Dendritic cell treated with granulocyte-macrophage colony-stimulating factor and Interleukin-4, amounts not matched to agents 40 ng/mL and 50 ng/mL, for 4 days (primary cell): Measurements from ENCODE around the gene TTC28.
"Not testable (repeated sequence)": the region's sequence is repeated elsewhere in the genome, so short reads cannot be mapped to it uniquely, and the experiment has no call there.

Experiments
- H3K27ac Mint-ChIP-seq: one replicate; pipeline ENCODE4 v1.8.0; 2022; ENCODE audit warnings: mild to moderate bottlenecking, mixed read lengths
- H3K27me3 Mint-ChIP-seq: one replicate; pipeline ENCODE4 v1.8.0; 2022; ENCODE audit warnings: mild to moderate bottlenecking, mixed read lengths
- H3K36me3 Mint-ChIP-seq: one replicate; pipeline ENCODE4 v1.8.0; 2022; ENCODE audit warnings: low read depth, mixed read lengths
- H3K4me1 Mint-ChIP-seq: one replicate; pipeline ENCODE4 v1.8.0; 2022; ENCODE audit warnings: low read depth, mixed read lengths
- H3K4me3 Mint-ChIP-seq: one replicate; pipeline ENCODE4 v1.8.0; 2022; ENCODE audit warnings: mild to moderate bottlenecking, moderate library complexity, mixed read lengths
- H3K9me3 Mint-ChIP-seq: one replicate; pipeline ENCODE4 v1.8.0; 2022; ENCODE audit warnings: mixed read lengths
- intact Hi-C: fragments of 100-400 bp; cut with micrococcal nuclease; formaldehyde crosslinking; loops from one replicate; pipeline ENCODE4 v1.15.0; 2022

Gene TTC28

DNA sequence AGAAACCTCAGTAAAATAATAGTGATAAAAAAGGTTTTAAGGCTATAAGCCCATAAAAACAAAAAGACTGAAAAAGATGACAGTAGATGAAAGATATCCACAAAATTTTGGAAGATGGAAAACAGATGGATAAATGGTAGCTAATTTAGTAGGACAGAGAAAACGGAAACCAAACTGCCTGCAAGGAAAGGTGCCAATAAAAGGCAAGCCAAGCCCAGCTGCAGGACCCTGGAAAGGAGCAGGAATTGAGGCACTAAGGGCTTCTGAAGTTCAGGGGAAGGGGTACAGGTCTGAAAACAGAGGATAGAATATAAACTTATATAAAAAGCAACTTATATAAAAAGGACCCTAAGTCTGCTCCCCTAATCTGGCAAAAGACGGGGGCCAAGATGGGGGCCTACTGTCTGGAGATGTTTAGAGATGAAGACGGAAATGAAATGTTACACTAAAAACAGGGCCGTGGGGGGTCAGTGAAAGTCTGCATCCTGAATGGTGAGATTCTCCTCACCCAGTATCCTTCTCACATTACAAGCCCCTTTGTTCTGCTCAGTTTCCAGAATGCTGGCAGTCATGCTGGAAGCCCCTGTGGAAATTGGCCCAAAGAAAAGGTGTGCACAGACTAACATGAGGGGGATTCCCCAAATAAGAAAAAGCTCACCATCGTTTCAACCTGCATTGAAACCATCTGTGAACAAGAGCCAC lies 491.3 kb downstream of the TTC28 start:
- Mint-ChIP-seq H3K9me3 (peaks cover 11% of the 10 kb centered on the region), H3K27ac (no peak overlapping the region), H3K4me3 (no peak overlapping the region), H3K27me3 (no peaks in the 10 kb centered on the region), H3K36me3 (no peaks in the 10 kb centered on the region), H3K4me1 (no peaks in the 10 kb centered on the region)
- intact Hi-C loops = no loop called here

DNA sequence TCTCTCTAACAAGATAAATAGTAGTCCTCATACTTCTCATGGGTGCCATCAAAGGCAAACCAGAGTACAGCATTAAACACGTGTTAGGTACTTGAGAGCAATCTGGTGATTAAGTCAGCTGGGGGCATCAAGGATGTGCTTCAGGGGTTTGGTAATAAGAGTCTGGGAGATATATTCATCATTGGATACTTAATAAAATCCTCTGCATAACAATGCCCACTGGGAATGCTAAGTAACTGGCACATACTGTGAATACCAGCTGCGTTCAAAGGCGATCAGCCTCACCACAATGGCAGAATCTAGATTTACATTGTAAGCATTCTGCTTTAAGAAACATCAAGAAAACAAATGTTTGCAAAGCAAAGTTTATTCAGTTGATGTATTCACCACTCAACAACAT lies 492.0 kb downstream of the TTC28 start:
- intact Hi-C loops = no loop called here
- H3K27me3 Mint-ChIP-seq = no peaks in the 10 kb centered on the region
- H3K4me1 Mint-ChIP-seq = no peaks in the 10 kb centered on the region
- H3K9me3 Mint-ChIP-seq = peaks cover 6% of the 10 kb centered on the region
- no peak overlapping the region for H3K27ac Mint-ChIP-seq
- H3K4me3 Mint-ChIP-seq = no peak overlapping the region
- no peaks in the 10 kb centered on the region for H3K36me3 Mint-ChIP-seq

DNA sequence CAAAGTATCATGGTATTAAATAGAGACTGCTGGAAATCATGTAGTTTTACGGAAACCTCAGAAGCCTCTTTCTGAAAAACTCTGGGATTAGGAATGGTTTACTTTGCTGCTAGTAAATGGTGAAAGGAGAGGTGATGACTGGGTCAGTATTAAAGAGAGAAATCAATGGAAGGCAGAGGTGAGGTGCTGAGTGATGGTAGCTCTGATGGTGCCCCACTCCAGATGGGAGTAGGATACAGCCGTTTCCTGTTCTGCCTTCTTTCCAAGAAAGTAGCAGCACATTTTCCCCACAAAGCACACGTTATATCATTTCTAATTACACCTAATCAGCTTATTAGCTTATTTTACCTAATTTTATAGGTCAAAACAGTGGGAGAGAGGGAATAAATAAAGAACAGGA lies 493.0 kb downstream of the TTC28 start:
- no peak overlapping the region for H3K27ac Mint-ChIP-seq
- H3K36me3 Mint-ChIP-seq = no peaks in the 10 kb centered on the region
- no peaks in the 10 kb centered on the region for H3K4me1 Mint-ChIP-seq
- H3K9me3 Mint-ChIP-seq = no peaks in the 10 kb centered on the region
- H3K27me3 Mint-ChIP-seq = no peaks in the 10 kb centered on the region
- intact Hi-C loops = no loop called here
- H3K4me3 Mint-ChIP-seq = no peak overlapping the region

DNA sequence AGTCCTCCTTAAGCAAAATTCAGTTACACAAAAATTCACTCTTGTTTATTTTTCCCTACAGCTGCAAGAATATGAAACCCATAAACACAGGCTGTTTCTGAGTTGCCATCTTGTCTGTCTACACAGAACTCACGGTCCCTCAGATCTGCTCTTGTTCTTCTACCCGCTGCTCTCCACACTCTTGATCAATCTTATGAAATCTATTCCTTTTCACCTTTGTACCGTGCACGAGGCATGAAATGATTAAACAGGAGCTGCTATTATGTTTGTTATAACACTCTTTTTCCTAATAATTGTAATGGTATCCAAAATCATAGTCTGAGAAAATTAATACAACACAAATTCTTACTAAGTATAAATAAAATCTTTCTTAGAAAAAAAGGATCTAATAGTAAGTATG lies 494.5 kb downstream of the TTC28 start:
- no peak overlapping the region for H3K27ac Mint-ChIP-seq
- no peaks in the 10 kb centered on the region for H3K9me3 Mint-ChIP-seq
- H3K4me3 Mint-ChIP-seq = no peak overlapping the region
- intact Hi-C loops = no loop called here
- H3K36me3 Mint-ChIP-seq = no peaks in the 10 kb centered on the region
- H3K27me3 Mint-ChIP-seq = no peaks in the 10 kb centered on the region
- no peaks in the 10 kb centered on the region for H3K4me1 Mint-ChIP-seq

DNA sequence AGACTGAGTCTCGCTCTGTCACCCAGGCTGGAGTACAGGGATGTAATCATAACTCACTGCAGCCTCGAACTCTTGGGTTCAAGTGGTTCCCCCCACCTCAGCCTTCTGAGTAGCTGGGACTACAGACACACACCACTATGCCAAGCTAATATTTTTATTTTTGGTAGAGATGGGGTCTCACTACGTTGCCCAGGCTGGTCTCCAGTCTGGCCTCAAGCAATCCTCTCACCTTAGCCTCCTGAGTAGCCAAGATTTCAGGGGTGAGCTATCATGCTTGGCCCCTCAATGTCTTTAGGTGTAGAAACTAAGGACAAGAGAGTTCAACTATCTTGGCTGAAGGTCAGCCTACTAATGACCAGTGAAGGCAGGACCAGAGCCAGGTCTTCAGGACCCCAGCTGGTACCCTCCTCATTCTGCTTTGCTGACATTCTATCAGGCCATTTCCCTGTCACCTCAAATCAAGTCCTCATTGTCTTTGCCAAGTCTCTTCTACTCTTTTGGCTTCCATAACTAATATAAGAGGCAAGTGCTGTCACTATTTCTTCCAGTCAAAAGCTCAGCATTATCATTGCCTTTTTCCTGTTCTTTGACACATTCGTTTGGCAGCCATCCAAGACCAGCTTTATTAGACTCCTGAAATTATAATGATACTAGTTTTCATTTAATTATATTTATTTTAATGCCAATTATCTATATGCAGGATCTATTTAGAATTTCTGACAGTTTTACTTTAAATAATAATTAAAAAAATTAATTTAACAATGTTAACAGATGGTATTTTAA lies 496.4 kb downstream of the TTC28 start:
- H3K4me1 Mint-ChIP-seq = no peaks in the 10 kb centered on the region
- no peak overlapping the region for H3K27ac Mint-ChIP-seq
- intact Hi-C loops = no loop called here
- no peak overlapping the region for H3K4me3 Mint-ChIP-seq
- H3K36me3 Mint-ChIP-seq = no peaks in the 10 kb centered on the region
- no peaks in the 10 kb centered on the region for H3K9me3 Mint-ChIP-seq
- H3K27me3 Mint-ChIP-seq = no peaks in the 10 kb centered on the region

DNA sequence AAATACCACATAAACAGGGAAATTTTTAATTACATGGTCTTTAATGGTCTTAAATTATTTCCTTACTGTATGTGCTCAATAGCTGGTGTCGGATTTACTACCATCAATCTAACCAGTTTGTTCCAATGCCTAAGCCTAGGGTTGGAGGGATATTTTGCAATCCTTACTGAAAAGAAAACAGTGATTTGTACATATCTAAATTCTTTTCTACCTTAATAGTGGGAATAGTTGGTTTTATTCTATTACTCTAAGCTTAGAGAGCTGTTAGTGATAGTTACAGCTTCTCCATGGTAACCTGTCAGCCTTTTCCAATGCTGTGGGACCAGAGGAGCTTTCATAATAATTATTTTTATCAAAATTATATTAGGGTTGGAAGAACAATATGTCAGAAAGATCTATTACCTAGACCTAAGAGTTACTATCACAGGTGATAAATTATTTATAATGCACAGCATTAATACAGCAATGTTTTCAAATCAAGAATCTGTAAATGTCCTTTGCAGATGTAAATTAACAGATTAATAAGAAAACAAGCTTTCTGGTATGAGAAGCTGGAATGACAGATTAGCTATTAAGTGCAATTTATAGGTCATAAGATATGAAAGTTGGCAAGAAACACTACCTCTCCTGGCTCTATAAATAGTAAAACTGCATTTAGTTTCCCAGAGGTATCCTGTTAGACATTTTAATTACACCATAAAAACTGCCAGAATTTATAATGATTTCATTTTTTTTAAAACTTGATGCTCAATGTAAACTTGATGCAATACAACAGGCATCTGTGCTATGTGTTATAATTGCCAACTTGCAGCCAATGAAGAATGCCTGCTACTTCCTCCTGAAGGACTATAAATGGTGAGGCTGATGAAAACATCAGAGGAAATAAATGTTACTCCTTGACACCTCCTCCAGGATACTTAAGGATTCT lies 498.6 kb downstream of the TTC28 start:
- H3K9me3 Mint-ChIP-seq = no peaks in the 10 kb centered on the region
- H3K27me3 Mint-ChIP-seq = no peaks in the 10 kb centered on the region
- H3K36me3 Mint-ChIP-seq = no peaks in the 10 kb centered on the region
- no peak overlapping the region for H3K27ac Mint-ChIP-seq
- intact Hi-C loops = no loop called here
- H3K4me1 Mint-ChIP-seq = no peaks in the 10 kb centered on the region
- H3K4me3 Mint-ChIP-seq = no peak overlapping the region

DNA sequence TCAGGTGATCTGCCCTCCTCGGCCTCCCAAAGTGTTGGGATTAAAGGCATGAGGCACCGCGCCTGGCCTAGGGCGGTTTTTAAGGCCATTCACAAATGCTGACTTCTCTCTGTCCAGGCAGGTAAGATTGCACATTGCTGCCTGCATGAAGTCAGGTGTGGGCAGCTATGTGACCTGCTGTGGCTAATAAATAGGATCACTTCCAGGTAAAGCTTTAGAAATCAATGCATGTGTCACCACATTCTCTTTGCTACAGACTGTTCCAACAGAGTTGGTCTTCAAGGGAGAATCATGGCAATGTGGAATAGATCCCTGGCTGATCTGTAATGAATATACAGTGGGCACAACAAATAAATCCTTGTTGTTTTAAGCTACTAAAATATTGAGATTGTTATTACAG lies 500.2 kb downstream of the TTC28 start:
- intact Hi-C loops = no loop called here
- H3K27me3 Mint-ChIP-seq = no peaks in the 10 kb centered on the region
- H3K9me3 Mint-ChIP-seq = no peaks in the 10 kb centered on the region
- H3K27ac Mint-ChIP-seq = no peak overlapping the region
- no peaks in the 10 kb centered on the region for H3K36me3 Mint-ChIP-seq
- no peaks in the 10 kb centered on the region for H3K4me1 Mint-ChIP-seq
- H3K4me3 Mint-ChIP-seq = no peak overlapping the region

DNA sequence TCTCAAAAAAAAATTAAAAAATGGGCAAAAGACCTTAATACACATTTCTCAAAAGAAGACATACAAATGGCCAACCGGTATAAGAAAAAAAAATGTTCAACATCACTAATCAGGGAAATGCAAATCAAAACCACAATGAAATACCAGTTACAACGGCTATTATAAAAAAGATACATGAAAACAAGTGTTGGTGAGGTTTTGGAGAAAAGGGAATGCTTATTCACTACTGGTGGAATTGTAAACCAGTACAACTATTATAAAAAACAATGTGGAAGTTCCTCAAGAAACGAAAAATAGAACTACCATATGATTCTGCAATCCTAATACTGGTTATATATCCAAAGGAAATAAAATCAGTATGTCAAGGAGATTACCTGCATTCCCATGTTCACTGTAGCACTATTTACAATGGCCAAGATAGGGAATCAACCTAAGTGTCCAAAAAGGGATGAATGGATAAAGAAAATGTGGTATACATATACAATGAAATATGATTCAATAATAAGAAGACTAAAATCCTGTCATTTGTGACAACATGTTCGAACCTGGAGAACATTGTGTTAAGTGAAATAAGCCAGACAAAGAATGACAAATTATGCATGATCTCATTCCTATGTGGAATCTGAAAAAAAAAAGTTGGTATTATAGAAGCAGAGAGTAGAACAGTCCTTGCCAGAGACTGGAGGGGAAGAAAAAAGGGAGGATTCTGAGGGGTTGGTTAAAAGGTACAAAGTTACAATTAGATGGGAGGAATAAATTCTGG lies 503.7 kb downstream of the TTC28 start:
- H3K27me3 Mint-ChIP-seq = no peaks in the 10 kb centered on the region
- H3K4me1 Mint-ChIP-seq = peaks cover 6% of the 10 kb centered on the region
- no peaks in the 10 kb centered on the region for H3K9me3 Mint-ChIP-seq
- H3K4me3 Mint-ChIP-seq = no peak overlapping the region
- H3K27ac Mint-ChIP-seq = no peak overlapping the region
- intact Hi-C loops = no loop called here
- no peaks in the 10 kb centered on the region for H3K36me3 Mint-ChIP-seq

DNA sequence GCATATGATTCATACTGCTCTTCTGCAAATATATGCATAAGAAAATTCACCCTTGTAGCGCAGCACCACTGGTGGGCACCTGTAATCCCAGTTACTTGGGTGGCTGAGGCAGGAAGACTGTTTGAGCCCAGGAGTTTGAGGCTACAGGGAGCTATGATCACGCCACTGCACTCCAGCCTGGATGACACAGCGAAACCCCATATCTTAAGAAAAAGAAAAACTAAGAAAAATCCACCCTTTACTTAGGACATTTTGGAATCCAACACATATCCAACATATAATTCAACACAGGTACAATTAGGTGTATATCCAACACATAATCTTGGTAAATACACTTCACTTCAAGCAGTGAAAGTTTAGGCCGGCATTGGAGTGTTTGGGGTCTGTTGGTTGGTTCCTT lies 505.1 kb downstream of the TTC28 start:
- no peak overlapping the region for H3K4me3 Mint-ChIP-seq
- H3K27ac Mint-ChIP-seq = no peak overlapping the region
- H3K36me3 Mint-ChIP-seq = no peaks in the 10 kb centered on the region
- H3K9me3 Mint-ChIP-seq = no peaks in the 10 kb centered on the region
- intact Hi-C loops = no loop called here
- H3K27me3 Mint-ChIP-seq = no peaks in the 10 kb centered on the region
- H3K4me1 Mint-ChIP-seq = peaks cover 6% of the 10 kb centered on the region

DNA sequence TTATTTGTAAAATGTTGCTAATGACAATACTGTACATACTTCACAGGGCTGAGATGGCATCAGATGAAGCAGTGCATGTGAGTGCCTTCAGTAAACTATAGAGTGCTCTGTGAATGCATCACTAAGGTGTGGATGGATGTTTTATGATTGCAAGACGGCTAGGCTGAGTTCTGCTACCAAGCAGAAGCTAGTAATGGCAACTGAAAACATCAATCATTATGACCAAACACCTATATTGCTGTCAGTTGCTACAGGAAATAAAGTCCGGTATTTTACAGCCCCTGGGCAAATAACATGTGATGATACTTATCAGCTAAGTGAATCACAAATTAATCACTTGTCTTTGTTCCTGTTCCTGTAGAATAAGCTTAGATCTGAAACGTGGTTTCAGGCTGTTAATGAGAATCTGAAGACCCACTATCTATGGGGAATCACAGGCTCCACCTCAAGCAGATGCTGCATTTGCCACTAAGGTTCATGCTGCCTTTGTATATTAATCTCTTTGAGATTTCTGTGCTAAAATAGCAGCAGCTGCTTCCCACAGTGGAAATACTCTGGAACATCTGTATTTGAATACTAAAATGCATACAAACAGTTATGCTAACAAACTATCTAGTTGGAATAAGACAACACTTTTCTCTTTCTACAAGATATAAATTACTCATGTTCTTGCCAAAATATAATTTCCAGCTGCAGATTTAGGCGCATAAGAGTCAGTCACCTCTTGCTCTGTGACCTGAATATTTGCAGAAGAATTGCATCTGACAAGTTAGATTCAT lies 506.6 kb downstream of the TTC28 start:
- Mint-ChIP-seq H3K9me3 (no peaks in the 10 kb centered on the region), H3K36me3 (no peaks in the 10 kb centered on the region), H3K27me3 (no peaks in the 10 kb centered on the region), H3K4me1 (peaks cover 6% of the 10 kb centered on the region), H3K27ac (no peak overlapping the region), H3K4me3 (no peak overlapping the region)
- intact Hi-C loops = no loop called here

DNA sequence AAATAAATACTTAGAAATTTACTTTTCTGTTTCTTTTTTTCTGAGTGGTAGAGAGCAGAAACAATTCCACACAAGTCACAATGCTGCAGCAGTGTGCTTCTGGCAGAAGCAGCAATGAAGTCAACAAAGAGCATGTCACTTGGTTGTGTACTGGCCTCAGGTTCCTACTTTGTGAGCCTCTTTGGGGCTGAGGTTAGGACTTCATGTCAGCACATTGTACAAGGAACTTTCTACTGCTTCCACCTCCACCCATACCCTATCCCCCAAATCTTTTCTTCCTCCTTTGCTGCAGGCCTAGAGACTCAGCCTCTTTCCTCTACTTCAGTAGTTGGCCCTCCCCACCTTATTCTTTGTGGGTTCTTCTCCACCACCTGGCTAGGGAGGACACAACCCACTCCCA lies 507.9 kb downstream of the TTC28 start:
- intact Hi-C loops = no loop called here

DNA sequence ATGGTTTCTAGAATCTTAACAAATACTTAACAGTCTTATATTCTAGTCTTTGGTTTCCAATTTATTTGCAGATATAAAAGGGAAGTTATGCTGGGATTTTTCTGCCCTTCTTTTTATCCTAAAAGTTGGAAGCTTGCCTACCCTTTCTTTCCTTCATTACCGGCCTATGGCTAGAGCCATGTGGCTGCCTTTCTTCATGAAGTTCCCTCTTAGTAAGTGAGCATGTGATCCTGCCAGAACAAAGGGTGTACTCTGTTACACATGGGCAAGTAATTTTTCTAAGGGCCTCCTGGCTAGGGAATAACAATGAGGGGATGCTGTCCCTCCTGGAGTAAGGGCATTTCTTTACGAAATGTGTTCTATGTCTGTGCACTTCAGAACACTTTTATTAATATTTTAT lies 508.5 kb downstream of the TTC28 start:
- no peaks in the 10 kb centered on the region for H3K9me3 Mint-ChIP-seq
- H3K4me3 Mint-ChIP-seq = no peak overlapping the region
- no peaks in the 10 kb centered on the region for H3K36me3 Mint-ChIP-seq
- H3K27me3 Mint-ChIP-seq = no peaks in the 10 kb centered on the region
- intact Hi-C loops = no loop called here
- no peak overlapping the region for H3K27ac Mint-ChIP-seq
- peaks cover 6% of the 10 kb centered on the region for H3K4me1 Mint-ChIP-seq

More for the DNA sequence above, 507.9 kb downstream of the TTC28 start:
- Mint-ChIP-seq H3K36me3 (no peaks in the 10 kb centered on the region), H3K4me1 (peaks cover 6% of the 10 kb centered on the region), H3K27me3 (no peaks in the 10 kb centered on the region), H3K9me3 (no peaks in the 10 kb centered on the region), H3K27ac (no peak overlapping the region), H3K4me3 (no peak overlapping the region)

DNA sequence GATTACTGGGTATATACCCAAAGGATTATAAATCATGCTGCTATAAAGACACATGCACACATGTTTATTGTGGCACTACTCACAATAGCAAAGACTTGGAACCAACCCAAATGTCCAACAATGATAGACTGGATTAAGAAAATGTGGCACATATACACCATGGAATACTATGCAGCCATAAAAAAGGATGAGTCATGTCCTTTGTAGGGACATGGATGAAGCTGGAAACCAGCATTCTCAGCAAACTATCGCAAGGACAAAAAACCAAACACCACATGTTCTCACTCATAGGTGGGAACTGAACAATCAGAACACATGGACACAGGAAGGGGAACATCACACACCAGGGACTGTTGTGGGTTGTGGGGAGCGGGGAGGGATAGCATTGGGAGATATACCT lies 510.3 kb downstream of the TTC28 start:
- H3K4me3 Mint-ChIP-seq, H3K9me3 Mint-ChIP-seq, intact Hi-C loops, H3K27ac Mint-ChIP-seq, H3K4me1 Mint-ChIP-seq, H3K27me3 Mint-ChIP-seq, H3K36me3 Mint-ChIP-seq: not testable (repeated sequence)
